ENCODE results near the gene HDHD2.
A peak's percentile ranks its signal among the peaks of the same experiment; 100 is the strongest.

The HDHD2 gene

GRCh38 chr18:47143899-47144485, 6.3 kb downstream of the HDHD2 start:
- DNase-seq: no peak

DNA sequence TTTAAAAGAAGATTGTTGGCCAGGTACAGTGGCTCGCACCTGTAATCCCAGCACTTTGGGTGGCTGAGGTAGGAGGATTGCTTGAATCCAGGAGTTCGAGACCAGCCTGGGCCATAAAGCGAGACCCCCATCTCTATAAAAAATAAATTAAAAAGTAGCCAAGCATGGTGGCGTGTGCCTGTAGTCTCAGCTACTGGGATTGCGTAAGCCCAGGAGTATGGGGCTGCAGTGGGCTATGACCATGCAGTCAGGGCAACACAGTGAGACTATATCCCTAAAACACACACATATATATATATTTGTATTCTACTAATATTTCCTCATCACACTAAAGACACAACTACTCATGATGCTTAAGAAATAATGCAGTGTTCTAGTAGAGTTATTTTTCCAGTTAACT, 7.1 kb downstream of the HDHD2 start:
- no peak for DNase-seq

DNA sequence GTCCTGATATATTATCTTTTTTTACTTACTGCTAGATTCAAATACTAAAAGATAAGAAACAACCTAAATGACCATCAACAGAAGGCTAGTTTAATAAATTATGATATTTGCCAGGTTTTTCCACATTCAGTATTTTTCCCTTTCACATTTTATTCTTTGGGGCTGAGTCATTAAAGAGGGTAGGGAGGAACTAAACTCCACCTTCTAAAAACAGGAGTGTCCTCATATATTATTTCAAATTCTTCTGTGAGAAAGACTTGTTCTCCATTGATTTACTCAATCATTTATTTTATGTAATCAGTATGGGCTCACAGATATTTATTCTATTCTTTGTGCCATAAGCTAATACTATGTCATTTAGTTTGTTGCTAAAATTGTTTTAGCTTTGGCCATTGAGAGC, 9.0 kb downstream of the HDHD2 start:
- DNase-seq: no peak

- no peak for DNase-seq
Measured at GRCh38 chr18:47121146-47121545, 29.2 kb downstream of the HDHD2 start.

DNA sequence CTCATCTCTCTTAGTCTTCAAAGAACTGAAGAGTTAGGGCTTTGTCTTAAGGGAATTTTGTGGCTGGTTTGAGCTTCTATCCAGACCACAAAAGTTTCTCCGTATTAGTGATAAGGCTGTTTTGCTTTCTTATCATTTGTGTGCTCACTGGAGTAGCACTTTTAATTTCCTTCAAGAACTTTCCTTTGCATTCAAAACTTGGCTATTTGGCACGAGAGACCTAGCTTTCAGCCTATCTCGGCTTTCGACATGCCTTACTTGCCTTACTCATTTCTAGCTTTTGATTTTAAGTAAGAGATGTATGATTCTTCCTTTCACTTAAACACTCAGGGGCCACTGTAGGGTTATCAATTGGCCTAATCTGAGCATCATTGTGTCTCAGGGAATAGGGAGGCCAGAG, 29.9 kb downstream of the HDHD2 start:
- peak in 1 of 2 donors; percentile 15 for DNase-seq

DNA sequence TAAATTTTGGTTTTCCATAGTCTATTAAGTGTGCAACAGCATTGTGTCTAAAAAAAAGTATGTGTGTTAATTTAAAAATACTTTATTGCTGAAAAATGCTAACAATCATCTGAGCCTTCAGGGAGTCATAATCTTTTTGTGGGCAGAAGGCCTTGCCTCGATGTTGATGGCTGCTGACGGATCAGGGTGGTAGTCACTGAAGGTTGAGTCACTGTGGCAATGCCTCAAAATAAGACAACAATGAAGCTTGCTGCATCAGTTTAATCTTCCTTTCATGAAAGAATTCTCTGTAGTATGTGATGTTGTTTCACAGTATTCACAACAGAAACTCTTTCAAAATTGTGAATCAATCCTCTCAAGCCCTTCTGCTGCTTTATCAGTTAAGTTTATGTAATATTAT, 31.3 kb downstream of the HDHD2 start:
- DNase-seq: no peak

- no peak for DNase-seq
Measured at GRCh38 chr18:47115205-47115604, 35.1 kb downstream of the HDHD2 start.

DNA sequence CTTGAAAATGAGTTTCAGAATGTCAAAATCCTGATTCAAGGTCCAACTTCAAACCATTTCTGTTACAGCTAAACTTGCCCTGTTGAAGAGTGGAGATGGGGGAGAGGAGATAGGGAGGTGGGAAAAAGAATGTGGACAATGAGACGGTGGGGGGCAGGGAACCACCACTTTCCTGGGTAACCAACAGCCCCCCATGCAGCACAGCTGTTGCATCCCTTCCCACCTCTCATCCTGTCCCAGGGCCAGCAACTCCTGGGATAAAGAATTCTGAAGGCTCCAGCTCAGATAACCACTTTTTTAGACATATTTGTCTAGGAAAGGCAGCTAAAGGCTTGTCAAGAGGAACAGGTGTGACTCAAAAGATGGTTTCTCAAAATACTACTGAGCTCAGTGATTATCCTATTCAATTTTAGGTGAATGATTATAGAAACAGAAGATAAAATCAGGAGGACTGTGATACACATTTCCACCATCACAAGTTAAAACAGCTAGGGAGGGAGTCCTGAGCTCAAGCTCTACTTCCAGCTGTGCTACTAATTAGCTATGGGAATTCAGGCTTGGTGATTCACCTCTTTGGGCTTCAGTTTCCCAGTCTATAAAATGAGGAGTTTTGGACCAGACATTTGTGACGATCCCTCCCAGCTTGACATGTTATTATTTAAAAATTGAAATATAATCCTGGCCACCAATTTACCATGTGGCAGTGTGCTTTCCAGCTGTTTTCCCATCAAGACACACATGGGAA, 36.3 kb downstream of the HDHD2 start:
- DNase-seq: no peak

DNA sequence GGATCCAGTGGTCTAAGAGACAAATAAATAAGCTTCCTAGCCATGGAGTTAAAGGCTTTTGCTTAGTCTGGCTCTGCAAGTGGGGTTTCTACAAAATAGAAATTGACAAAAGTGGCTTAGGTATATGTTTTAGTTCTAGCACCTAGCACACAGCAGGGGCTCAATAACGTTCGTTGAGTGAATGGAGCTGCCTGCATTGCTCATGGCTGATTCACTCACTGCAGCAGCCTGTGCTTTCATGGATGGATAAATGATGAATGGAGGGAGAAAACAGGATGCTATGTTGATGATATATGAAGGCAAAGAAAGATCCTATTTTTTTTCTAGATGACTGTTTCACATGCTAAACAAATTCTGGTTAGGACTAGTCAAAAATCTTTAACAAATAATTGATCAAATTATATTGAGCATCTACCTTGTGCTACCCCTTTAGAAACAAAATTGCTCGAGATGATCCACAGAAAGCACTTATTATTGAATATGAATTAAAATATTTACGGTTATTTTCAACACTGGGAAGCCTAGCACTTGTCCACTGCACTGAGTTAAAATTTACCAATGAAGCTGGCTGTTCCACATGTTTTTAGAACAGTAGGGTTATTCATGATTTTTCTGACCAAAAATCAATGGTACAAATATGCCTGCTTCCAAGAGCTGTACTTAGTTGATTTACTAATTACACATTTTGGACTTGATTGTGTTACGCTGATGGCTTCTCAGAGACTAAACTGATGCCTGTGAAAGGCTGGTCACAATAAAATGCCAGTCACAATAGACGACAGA, 39.6 kb downstream of the HDHD2 start:
- no peak for DNase-seq

DNA sequence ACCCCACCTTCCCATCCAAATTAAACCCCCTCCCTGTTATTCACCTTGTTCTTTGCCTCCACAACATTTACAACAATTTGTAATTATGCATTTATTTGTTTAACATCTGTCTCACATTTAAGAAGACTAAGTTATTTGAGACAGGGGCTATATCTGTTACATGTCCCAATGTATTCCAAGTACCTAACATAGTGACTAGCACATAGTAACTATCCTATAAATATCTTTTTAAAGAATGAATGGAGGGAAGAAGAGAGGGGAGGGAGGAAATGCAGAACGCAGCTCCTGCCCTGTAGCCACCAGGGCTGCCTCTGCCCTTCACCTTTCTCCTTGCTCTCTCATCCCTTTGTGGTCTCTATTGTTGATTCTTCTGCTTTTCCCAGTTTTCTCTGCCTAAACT, 40.6 kb downstream of the HDHD2 start:
- DNase-seq: no peak

DNA sequence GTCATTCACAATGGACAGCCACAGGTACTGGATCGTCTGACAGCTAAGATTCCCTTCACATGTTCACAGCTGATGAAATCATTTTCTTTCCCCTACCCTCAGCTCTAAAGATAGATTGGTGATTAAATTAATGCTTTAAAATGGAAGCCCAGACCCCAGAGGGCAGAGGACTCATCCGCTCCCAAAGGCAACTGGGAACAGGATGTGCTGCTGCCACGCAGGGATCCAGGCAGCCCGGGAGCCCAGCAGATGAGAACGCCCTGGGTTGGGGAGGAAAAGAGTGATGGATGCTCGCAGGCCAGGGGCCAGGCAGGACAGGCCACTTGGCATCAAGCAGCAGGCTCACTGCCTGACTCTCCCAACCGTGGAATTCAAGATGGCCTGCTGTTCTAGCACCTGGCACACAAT, 41.3 kb downstream of the HDHD2 start:
- DNase-seq: no peak

- no peak for DNase-seq
Measured at GRCh38 chr18:47108373-47108772, 41.9 kb downstream of the HDHD2 start.

GRCh38 chr18:47100212-47100831, 50.0 kb downstream of the HDHD2 start:
- DNase-seq: peak; percentile 58 to 66

GRCh38 chr18:47095810-47096209, 54.5 kb downstream of the HDHD2 start:
- DNase-seq: no peak

DNA sequence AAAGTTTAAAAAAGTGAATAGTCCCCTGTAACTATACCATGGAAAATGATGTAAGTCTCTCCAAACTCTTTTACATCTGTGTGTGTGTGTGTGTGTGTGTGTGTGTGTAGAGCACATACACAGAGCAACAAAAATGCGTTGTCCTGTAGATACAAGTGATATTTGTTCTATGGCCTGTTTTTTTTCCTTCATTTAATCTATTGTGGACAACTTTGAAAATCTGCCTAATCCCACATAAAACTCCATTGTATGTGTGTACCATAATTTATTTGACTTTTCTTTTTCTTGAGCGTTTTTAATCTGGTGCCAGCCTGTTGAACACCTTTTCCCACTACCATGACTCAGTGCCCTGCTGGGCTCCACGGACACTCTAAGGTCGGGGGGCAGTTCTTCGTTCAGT, 62.6 kb downstream of the HDHD2 start:
- no peak for DNase-seq

- DNase-seq: no peak
Measured at GRCh38 chr18:47081578-47081977, 68.7 kb downstream of the HDHD2 start.

DNA sequence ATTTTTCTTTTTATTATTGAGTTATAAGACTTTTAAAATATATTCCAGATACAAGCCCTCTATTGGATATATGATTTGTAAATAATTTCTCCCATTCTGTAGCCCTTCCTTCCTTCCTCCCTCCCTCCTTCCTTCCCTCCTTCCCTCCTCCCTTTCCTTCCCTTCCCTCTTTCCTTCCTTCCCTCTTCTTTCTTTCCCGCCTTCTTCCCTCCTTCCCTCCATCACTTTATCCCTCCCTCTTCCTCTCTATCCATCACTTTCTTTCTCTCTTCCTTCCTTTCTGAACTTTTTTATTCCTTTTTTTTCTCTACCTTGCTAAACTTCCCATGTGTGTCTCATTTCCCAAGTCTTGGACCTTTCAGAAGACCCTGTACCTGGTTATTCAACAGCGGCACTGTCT, 69.4 kb downstream of the HDHD2 start:
- no peak for DNase-seq

DNA sequence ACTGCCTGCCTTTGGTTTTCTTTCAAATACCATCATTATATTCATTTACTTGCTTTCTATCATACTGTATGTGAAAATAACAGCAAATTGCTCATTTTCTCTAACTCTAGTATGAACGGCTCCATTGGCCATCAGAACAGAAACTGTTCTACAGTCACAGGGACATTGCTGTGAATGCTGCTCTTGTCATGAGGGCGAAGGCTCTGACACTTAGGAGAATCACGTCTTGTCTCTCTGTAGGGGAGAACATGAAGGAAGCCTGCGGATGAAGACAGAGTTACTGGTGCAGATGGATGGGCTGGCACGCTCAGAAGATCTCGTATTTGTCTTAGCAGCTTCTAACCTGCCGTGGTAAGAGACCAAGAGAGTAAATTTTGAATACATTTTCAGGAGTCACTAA, 73.2 kb downstream of the HDHD2 start:
- no peak for DNase-seq

DNA sequence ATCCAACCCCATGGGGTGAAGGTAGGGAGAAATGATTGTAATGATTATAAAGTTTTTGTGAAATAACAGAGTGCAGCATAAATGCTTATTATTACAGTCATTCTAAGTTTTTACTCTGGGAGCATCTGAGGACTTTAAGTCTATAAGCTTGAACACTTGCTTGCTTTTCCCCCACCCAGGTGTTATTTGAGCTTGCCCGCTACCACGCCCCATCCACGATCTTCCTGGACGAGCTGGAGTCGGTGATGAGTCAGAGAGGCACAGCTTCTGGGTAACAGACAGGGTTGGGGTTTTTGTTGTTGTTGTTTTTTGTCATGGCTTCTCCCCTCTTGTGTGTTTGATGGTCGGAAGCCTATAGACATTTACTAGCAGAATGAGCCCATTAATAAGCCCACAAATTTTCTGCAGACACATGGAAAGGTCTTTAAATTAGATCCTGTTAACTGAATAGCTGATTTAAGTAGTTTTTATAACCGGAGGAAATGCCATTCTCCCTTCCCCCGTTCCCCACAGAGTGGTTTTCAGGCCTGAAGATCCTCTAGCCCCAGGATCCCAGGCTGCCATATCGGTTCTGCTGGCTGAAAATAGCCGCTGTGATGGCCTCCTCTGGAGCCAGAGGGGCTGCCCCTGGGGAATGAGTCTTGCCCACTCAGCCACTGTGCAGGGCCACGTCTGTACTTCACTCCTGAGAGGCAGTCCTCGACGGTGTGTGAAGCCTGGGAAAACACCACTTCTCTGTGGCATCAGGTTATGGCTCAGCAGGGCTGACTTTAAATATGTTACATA, 75.0 kb downstream of the HDHD2 start:
- no peak for DNase-seq

DNA sequence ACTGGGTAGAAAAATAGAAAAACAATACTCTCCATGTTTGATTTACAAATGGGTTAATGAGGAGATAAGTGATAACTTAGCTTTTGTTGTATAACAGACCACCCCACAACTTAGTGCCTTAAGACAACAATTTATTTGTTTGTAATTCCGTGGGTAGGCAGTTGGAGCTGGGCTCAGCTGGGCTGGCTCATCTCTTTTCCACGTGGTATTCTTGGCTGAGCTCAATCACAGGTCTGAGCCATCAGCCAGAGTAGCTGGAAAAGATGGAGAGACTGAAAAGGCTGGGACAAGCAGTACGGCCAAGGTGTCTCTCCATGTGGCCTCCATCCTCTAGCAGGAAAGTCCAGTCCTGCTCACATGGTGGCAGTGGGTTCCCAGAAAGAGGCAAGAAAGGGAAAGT, 82.7 kb downstream of the HDHD2 start:
- no peak for DNase-seq

GRCh38 chr18:47063096-47063495, 87.2 kb downstream of the HDHD2 start:
- DNase-seq: no peak

GRCh38 chr18:47062471-47062870, 87.8 kb downstream of the HDHD2 start:
- DNase-seq: no peak
